HFF-Myc (cell line): ENCODE results near the gene CDH2.
A peak's percentile ranks its signal among the peaks of the same experiment; 100 is the strongest.

Experiments
- DNase-seq: peaks from one replicate; pipeline ENCODE4 v3.0.0-alpha.2; 2011; ENCODE audit warnings: low read depth; ENCODE audit errors: extremely low read depth
- H3K4me3 ChIP-seq: replicated peaks from 2 replicates; pipeline ENCODE4 v1.5.1; 2011; ENCODE audit warnings: low read depth, mild to moderate bottlenecking, control low read depth, low read length
- TF ChIP-seq, protein P1 (sequence below): IDR thresholded peaks from 2 replicates; pipeline ENCODE4 v1.5.1; 2012; ENCODE audit warnings: mild to moderate bottlenecking, low read depth, low read length, control low read depth; ENCODE audit errors: missing control alignments

CDH2 gene

DNA sequence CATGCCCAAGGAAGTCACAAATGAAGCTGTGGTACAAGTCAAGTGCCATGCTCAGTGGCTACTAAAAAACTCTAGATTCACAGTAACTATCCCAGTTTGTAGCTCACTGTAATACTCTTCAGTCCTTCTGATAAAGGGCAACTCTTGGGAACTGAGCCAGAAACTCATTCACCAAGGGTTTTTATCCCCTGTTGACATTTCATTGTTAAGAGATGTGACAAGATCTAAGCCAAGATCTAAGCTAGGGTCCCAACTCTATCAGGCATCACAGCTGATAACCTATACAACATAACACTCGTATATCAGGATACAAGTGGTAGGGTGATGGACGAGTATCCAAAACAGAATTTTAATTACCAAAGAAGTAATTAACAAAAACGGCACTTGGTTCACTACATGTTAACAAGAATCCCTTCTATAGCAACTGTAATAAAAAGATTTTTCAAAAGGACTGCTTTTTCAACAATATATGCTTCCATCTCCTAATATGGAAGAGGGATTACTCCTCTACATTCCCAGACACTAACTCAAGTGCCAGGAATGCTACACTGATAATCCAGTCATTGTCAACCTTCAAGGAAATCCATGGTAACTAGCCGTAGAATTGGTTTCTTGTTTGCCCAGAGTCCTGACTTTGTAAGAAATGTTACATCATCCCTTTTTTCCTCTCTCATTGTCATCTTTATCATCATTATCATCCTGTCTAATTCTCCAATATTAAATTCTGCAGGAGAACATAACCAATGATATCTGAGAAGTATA lies 111.7 kb downstream of the CDH2 start:
- peak; percentile 42 for DNase-seq
- no peak overlapping the region for H3K4me3 ChIP-seq
- TF ChIP-seq, protein P1, sequence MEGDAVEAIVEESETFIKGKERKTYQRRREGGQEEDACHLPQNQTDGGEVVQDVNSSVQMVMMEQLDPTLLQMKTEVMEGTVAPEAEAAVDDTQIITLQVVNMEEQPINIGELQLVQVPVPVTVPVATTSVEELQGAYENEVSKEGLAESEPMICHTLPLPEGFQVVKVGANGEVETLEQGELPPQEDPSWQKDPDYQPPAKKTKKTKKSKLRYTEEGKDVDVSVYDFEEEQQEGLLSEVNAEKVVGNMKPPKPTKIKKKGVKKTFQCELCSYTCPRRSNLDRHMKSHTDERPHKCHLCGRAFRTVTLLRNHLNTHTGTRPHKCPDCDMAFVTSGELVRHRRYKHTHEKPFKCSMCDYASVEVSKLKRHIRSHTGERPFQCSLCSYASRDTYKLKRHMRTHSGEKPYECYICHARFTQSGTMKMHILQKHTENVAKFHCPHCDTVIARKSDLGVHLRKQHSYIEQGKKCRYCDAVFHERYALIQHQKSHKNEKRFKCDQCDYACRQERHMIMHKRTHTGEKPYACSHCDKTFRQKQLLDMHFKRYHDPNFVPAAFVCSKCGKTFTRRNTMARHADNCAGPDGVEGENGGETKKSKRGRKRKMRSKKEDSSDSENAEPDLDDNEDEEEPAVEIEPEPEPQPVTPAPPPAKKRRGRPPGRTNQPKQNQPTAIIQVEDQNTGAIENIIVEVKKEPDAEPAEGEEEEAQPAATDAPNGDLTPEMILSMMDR = no peak

DNA sequence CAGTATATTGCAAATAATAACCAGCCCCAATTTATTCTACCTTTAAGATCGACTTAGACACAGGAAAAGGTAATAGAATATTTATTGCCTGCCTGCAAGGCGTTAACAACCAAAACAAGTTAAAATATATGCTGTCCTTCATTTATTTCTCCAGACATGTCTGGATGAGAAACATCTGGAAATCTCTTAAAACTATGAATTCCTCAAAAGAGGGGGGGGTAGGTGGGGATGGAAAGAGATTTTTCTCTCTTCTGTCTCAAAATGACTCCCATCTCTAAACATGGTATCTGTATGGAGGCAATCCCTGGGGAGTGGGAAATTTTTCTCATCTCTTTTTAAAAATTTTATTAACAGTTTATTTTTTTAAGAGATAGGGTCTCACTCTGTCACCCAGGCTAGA lies 113.0 kb downstream of the CDH2 start:
- no peak for DNase-seq
- H3K4me3 ChIP-seq = no peak overlapping the region
- TF ChIP-seq, protein P1 = no peak

DNA sequence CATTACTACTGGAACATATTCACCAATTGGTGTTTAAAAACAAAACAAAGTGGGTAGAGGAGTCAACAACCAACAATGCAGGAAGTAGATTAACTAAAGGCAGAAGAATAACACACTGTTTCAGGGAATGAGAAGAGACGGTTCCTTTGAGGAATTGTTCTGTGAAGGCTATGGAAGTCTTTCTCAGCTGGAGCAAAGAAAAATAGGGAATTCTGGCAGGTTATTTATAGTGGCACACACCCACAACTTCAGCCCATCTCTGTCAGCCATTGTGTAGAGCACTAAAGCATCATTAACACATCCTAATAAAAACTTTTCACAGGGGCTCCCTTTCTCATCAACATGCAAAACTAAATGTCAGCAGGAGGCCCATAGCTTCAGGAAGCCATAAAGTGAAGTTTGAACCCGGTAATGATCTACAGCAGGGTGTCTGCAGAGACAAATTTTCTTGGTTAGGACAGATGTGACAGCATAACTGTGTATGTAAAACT lies 113.6 kb downstream of the CDH2 start:
- TF ChIP-seq, protein P1 = no peak
- DNase-seq = no peak
- H3K4me3 ChIP-seq = no peak overlapping the region

DNA sequence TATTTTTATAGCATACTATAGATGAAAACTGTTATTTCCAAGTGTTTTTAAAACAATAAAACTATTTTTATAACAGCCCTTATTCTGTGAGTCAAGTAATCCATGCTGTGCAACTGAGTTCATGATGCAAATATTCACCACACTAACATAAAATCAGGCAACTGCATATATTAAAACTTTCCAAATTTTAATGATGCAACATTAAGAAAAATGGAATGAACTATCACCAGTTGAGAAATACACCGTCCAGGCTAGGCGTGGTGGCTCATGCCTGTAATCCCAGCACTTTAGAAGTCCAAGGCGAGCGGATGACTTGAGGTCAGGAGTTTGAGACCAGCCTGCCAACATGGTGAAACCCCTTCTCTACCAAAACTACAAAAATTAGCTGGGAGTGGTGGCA lies 114.5 kb downstream of the CDH2 start:
- TF ChIP-seq, protein P1 = no peak
- DNase-seq = no peak
- no peak overlapping the region for H3K4me3 ChIP-seq

DNA sequence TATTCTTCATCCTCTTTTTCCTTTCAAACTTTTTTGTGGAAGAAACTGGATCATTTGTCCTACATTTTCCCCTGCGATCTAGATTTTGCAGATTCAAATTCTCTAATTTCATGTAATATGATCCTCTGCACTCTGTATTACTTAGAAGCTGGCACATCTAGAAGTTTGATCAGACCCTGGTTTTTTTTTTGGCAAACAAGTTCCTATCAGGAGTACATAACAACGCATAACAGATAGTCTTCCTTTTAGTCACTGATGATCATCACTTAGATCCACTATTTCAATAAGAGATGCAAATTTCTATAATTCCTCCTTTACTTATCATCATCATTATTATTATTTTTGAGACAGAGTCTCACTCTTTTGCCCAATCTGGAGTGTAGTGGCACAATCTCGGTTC lies 117.1 kb downstream of the CDH2 start:
- TF ChIP-seq, protein P1 = no peak
- no peak overlapping the region for H3K4me3 ChIP-seq
- DNase-seq = no peak

DNA sequence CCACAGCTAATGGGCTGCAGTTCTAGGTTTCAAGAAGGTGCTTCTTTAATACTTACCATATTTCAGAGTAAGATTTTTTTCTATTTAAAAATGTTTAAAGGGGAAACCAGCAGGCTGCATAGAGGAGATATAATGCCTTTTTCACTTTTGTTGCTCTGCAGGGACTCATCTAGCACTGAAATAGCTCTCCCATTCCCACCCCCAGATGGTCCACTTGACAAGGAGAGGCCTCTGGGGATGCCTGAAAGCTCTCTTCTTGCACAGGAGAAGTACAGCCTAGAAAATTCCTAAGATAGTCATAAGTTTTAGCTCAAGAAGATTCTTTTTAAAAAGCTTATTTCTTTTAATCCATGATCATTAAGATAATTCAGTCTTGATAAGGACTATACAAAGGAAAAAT lies 126.4 kb downstream of the CDH2 start:
- no peak for DNase-seq
- no peak overlapping the region for H3K4me3 ChIP-seq
- TF ChIP-seq, protein P1 = no peak
